NCI-H1694 (cell line): Measurements from ENCODE around the gene ZNF682.
"Not testable (repeated sequence)": the region's sequence is repeated elsewhere in the genome, so short reads cannot be mapped to it uniquely, and the experiment has no call there.

Experiments used
- DNase-seq: peaks from one replicate; lab custom pipeline; 2025; lab: John Stamatoyannopoulos, UW

The ZNF682 gene

DNA sequence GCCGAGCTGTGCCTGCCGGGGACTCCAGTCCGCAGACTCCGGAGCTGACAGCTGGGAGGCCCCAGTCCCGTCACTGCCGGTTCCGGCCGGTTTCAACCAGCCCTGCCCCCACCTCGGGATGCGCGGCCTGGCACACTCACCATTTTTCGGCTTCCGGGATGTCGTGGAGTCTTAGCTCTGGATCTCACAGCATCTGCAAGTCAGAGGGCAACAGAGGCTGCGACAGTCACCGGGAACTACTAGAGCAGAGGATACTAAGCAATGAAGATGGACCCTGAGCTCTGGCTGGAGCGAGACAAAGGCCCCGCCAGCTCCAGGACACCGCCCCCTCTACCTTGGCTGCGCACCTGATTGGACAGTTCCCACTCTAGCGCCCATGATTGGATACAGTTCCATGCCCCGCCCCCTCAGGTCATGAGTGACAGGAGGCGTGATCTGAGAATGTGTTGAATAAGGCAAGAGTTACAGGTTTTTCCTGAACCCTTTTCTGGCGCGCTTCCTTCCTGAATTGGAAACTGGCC lies at the start of gene ZNF682:
Gene ZNF682 (minus strand): TSS at position 303 of the 521 bp plus-strand sequence. CDS start 160 bp downstream, at position 143.
- DNase-seq = no peak

DNA sequence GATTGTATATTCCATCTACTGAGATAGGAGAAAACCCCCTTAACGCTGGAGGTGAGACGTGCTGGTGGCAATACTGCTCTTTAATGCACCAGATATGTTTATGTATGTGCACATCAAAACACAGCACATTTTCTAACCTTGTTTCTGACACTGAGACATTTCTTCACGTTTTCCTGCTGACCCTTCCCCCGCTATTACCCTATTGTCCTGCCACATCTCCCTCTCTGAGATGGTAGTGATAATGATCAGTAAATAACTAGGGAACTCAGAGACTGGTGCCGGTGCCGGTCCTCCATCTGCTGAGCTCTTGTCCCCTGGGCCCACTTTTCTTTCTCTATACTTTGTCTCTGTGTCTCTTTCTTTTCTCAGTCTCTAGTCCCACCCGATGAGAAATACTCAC lies 43.6 kb upstream of the ZNF682 start:
- not testable (repeated sequence) for DNase-seq

DNA sequence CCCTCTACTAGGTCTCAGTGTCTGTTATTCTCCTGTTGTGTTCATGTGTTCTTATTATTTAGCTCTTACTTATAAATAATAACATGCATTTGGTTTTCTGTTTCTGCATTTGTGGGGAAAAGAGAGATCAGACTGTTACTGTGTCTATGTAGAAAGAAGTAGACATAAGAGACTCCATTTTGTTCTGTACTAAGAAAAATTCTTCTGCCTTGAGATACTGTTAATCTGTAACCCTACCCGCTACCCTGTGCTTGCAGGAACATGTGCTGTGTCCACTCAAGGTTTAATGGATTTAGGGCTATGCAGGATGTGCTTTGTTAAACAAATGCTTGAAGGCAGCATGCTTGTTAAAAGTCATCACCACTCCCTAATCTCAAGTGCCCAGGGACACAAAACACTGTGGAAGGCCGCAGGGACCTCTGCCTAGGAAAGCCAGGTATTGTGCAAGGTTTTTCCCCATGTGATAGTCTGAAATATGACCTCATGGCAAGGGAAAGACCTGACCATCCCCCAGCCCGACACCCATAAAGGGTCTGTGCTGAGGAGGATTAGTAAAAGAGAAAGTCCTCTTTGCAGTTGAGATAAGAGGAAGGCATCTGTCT lies 43.0 kb upstream of the ZNF682 start:
- not testable (repeated sequence) for DNase-seq

DNA sequence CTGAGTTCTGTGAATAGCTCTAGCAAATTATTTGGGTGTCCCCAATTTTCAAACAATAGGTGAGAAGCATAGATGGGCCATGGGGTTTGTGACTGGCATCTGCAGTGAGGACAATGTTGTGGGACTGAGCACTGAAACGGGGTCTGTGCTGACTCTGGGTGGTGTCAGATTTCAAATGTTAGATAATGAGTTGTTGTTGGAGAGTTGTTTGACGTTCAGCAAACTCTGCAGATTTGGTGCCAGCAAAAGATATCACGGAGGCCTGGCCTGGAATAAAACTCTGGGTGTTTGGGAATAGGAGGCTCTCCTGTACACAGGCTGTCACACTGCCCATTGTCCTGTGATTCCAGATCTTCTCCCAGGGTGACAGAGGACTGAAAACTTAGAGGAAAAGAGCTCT lies 41.4 kb upstream of the ZNF682 start:
- DNase-seq = no peak

DNA sequence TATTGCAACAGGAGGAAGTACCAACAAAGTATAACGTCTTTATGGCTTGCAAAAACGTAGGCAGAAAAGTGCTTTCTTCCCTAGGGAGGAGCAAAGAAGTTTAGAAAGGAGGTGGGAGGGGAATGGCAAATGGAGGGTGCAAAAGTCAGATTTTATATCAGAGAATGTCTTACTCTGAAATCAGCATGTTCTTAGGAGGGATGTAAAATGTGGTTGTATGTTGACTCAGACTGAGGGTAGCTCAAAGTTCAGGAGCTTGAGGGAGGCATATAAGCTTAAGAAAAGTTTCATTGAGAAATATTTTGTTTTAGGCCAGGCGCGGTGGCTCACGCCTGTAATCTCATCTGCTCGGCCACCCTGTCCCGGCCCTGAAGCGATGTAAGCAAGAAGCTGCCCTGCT lies 40.2 kb upstream of the ZNF682 start:
- DNase-seq = no peak

DNA sequence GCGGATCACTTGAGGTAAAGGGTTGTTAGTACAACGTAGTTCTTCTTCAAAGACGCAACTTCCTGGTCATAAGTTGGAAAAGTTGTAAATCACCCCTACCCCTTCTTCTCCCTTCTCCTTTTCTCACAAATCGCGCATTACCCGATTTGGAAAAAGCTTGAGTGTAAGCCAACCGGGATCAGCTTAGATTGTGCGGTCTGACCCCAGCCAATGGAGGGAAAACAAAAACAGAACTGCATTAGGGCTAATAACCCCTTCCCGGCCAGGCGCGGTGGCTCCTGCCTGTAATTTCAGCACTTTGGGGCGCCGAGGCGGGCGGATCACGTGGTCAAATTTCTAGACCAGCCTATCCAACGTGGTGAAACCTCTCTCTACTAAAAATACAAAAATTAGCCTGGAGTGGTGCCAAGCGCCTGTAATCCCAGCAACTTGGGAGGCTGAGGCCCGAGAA lies 39.3 kb upstream of the ZNF682 start:
- no peak for DNase-seq

DNA sequence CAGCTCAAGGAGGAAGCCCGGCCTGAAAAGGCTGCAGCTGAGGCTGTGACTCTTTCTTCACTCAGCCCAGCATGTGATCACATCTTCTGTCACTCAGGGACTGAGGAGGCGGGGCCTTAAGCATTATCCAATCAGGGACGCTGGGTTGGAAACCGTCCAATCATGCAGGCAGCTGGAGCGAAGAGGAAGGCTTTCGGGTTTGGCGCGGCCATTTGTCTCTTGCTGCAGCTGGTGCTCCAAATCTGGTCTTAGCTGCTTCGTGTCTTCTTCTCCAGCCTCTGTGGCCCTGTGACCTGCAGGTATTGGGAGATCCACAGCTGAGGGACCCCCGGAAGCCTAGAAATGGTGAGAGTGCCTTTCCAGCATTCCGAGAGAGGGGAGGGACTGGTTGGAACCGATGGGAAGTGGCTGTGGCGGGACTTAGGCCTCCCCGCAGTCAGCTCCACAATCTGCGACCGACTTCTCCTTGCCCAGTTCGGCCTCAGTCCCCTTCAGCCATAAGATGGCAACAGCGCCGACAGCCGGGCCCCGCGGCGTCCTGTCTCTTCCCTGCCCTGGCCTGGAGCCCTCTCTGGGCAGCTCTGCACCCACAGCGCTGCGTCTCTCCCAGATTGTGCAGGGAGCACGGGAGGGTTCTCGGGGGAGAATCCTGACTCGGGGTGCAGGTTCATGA lies 38.6 kb upstream of the ZNF682 start, which contains the start of gene ZNF90:
Gene ZNF90 (plus strand): TSS at position 210 of the 673 bp plus-strand sequence. CDS start 133 bp downstream, at position 343.
- DNase-seq = no peak

DNA sequence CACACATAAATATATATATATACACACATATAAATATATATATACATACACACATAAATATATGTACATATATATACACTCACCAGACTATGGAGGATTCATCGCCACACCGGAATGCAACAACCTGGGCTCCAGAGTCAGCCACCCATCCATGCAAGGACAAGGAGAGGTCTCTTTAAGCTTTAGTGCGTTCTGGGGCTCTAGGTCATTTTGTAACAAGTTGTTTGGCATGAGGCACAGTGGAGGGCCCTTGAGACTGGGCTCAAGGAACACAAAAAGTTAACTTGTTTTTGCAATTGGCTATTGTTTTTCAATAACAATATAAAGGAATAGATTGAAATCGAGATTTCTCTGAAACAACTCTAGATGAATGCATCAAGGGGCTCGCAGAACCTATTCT lies 33.6 kb upstream of the ZNF682 start:
- no peak for DNase-seq

DNA sequence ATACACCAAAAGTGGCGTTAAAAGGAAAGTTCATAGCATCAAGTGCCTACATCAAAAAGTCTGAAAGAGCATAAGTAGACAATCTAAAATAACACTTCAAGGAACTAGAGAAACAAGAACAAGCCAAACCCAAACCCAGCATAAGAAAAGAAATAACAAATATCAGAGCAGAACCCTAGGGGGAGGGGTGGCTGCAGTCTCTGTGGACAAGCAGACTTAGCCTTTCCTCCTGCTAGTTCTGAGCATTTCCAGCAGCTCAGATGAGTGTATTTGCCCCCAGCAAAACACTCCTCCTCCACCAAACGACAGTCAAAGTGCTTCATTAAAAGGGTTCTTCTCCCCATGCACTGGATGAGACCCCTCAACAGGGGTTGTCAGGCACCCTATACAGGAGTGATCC lies 31.4 kb upstream of the ZNF682 start:
- no peak for DNase-seq

DNA sequence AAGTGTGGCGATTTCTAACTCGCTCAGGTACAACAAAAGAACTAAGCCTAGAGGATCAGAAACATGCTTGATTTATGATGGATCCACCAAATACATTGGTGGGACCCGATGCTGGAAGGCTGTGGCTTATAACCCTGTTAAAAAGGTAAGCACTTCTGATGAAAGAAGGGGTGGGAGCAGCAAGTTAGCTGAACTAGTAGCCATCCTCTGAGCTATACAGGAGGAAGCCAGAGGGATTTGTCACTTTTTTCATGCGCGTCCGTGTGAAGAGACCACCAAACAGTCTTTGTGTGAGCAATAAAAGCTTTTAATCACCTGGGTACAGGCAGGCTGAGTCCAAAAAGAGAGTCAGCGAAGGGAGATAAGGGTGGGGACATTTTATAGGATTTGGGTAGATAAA lies 29.3 kb upstream of the ZNF682 start:
- DNase-seq = not testable (repeated sequence)

DNA sequence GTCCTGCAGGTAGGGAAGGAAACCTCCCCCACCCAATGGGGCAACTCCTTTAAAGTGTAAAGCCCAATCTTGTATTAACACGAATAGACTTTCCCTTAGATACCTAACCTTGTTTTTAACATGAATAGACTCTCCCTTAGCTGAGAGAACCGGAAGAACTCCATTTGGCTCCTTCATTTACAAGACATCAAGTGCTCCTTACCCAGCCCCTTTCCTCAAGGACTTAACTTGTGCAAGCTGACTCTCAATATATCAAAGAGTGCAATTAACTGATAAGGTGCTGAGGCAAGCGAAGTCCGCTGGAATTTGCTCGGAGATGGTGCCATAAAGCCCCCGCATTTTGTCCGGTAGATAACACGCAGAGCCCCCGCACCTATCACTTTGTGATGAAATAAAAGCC lies 28.6 kb upstream of the ZNF682 start:
- no peak for DNase-seq

DNA sequence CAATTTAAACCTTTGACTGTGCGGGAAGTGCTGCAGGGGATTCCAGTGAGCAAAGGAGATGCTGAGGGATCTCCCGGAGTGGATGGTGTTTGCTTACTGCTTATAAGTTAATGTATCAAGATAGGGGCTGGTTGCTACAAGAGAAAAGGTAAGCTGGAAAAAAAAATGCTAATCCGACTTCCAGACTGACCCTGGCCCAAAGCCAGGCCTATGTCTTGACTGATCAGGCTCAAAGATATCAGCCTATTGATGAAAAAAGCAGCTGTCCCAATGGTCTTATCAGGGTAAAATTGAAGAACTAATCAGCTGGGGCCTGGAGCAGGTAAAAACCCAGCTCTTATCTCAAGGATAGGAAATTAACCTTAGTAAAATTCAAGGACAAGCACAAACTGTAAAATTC lies 27.6 kb upstream of the ZNF682 start:
- DNase-seq = no peak

DNA sequence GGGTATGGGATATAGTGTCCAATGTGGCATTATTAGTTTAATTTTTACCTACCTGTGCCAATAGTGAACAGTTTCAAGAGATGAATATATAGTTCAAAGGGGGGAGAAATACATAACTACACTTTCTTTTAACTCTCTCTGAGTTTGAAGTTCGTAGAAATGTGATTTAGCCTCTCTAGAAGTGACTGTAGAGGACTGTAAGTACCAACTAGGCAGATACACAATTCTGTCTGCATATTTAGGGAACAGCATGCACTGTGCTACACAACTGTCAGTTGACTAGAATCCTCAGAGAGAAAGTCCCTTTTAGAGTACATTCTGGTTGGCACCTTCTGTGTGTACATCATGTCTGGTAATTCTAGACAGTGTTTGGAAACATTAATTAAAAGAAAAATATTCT lies 21.0 kb upstream of the ZNF682 start:
- no peak for DNase-seq

DNA sequence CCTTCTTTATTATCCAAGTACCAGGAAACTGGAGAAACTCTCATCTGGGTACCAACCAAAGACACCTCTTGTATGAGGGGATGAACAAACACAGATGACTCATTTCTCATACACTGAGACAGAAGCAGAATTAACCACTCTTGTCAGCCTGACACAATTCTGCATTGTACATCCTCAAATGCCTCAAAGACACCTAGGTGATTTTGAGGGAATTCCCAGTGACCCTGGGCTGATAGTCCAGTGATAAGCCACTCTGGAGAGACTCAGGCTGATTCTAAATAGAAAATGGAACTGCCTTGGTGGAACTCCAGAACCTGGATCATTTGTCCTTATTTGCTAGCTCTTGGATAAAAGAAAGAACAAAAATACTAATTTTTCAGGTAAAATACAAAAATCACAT lies 19.4 kb upstream of the ZNF682 start:
- not testable (repeated sequence) for DNase-seq

DNA sequence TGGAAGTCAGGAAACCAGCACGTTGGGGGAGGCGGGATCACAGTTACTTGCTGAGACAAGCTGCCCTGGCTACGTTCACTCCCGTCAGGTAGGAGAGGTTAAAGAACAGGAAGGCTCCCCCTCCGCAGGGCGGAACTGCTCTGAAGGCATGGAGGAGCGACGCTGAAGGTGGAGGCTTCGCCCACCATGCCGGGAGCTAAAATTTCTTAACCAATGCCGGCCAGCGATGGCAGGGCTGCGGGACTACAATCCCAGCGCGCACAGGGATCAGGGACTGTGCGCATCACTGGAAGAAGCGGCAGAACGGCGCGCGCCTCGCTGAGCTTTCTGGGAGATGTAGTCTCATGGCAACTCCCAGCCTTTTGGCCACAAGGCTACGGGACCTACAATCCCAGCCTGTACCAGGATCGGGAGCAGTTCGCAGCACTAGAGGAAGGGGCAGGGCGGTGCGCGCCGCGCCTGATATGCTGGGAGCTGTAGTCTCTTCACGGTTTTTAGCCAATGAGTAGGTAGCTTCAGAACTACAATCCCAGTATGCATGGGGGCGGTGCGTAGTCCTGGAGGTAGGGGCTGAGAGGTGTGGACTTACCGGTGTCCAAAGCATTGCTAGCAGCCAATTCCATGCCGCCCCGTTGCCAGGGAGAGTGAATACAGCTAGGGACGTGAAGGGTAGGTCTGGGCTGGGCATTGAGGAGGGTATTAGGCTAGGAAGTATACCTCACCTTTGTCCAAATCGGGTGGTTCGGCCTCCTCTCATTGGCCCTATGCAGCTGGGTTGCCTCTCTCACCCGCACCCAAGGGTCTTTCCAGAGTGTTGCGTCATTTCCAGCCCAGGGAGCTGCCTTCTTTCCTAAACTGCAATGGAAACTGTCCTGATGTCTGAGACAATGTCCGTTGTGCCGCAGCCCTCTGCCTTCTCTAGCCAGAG lies 12.8 kb upstream of the ZNF682 start:
- no peak for DNase-seq

DNA sequence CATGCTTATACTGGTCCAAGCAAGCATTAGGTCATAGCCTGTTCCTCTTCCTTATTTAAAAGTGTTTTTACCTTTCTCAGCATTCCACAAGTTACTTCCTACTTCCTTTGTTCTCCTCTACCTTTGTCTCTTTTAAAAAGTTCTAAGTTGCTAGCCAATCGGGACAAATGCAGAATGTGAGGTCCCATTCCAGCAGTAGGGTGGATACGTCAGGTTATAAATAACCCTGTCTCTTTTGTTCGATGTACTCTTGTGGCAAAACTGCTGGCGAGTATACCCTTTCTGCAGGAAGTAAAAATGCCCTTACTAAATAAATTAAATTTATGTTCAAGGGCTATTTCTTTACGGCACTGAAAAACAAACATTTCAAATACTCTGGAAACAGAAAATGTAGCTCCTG lies 6.4 kb upstream of the ZNF682 start:
- not testable (repeated sequence) for DNase-seq

DNA sequence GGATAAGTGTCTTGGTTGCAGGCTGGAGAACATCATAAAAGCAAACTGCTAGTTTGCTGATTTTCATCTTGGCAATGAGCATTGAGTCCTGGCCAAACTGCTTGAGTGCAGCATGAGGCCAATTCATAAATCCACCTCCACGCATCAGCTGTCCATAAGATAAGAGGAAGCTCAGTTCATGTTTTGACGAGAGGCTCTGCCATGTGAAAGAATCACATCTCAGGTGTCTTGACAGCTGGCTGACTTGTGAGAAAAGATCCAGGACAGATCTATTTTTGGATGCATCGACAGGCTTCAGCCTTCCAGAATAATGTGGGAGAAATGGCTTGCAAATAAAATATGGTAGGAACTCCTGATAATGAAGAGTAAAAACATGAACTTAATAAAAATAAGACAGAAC lies 5.4 kb upstream of the ZNF682 start:
- DNase-seq = no peak

DNA sequence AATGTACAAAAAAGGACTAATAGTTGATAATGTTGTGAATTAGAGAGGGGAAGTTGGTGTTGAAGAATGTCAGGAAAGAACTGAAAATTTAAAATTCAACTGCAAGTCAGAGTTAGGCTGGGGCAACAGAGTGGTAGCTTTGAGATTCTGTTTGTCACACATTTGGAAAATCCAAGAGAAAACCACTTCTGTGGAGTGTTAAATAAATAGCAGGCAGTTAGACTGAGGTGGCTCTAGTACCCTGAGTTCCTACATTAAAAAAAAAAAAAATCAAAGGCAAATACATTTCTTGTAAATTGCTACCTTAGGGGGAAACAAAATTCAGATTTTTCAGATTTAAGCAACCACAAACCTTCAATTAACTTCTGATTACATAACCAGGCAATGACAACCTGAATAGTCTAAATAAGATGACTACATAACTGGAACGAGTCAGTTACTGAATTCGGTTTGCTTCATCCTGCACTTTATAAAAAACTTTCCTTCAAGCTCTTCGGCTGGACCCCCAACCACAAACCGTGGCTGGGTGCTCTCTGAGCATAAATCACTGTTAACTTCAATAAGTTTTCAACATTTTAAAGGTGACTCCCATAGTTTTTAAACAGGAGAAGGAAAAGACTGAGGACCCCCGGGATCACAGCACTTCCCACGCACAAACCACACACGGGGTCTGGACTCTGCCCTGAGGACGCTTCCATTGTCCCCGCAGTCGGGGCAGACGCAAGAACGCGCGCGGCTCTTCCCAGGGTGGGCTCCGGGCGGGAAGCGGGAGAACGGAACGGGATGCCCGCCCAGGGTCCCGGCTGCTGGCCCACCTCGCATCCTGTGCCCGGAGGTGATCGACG lies 725 bp downstream of the ZNF682 start:
- DNase-seq = no peak

DNA sequence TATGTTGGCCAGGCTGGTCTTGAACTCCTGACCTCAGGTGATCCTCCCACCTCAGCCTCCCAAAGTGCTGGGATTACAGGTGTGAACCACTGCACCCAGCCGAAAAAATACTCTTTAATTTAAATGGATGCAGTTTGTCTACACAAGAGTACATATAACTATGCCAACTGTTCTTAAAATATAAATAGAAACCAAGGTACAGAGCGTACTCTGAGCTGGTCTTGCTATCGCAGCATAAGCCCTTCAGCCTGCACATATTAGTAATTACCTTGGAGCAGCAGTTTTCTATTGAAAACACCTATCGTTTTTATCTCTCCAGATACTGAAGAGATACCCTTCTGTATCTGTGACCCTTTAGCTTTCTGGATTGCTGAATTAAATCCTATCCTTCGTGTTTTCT lies 3.4 kb downstream of the ZNF682 start:
- DNase-seq = no peak

DNA sequence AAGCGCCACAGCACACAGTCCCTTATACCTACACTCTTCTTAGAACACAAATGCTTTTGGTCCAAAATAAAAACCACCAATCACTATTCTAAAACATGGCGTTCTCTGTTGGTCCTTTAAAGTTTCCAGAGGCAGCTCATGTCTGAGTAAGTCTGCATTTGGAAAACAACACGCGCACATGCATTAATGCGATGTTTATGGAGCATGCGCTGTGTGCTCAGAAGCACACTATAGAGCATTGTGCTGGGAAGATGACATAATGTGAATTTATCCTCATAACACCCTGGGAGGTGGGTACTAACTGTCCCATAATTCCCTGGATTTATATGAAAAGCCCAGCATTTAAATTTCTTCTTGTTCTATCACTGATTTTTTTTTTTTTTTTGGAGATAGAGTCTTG lies 10.7 kb downstream of the ZNF682 start:
- DNase-seq = no peak

DNA sequence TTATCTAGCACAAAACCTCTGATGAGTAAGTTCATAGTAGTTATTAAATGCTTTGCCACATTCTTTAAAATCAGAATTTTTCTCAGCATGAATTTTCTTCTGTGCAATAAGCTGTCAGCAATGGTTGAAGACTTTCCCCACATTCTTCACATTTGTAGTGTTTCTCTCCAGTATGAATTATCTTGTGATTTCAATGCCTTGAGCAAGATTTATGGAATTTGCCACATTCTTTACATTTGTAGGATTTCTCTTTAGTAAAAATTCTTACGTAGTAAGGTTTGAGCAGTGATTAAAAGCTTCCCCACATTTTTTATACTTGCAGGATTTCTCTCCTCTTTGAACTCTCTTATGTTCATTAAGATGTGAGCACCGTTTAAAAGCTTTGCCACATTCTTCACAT lies 33.6 kb downstream of the ZNF682 start:
- DNase-seq = no peak
